Endometrial microvascular endothelial cells (primary cell): ENCODE data around the gene KAT2B. TPM values are rescaled to one million over a fixed set of nuclear protein-coding genes. Genes with fewer than 3 reads are reported as not detected.

Experiments used
- in situ Hi-C: cut with HindIII; loops from 2 replicates; pipeline ENCODE4 v1.10.0; 2017; ENCODE audit warnings: low sequenced_read_pairs, low pct_unique_long_range_greater_than_20kb; ENCODE audit errors: inconsistent ontology term
- total RNA-seq: library from RNA; depleted of rRNA; stranded (reverse); fragments of >200 nt; gene quantifications from one replicate; pipeline ENCODE4 v1.2.3, GENCODE V29; 2015; ENCODE audit errors: inconsistent ontology term

KAT2B gene
- total RNA-seq, 1 donor from 2014 or later: 11.7 TPM

- in situ Hi-C loops: no loop called here
Observed at GRCh38 chr3:20060974-20061685, 20.9 kb downstream of the KAT2B start.

- in situ Hi-C loops: no loop called here
Observed at GRCh38 chr3:20062996-20063395, 22.8 kb downstream of the KAT2B start.

GRCh38 chr3:20064387-20064786 lies 24.1 kb downstream of the KAT2B start:
- in situ Hi-C loops: no loop called here

- in situ Hi-C loops: no loop called here
Observed at GRCh38 chr3:20064796-20065564, 24.7 kb downstream of the KAT2B start.

- in situ Hi-C loops: no loop called here
Observed at GRCh38 chr3:20066079-20066478, 25.8 kb downstream of the KAT2B start.

- in situ Hi-C loops: no loop called here
Observed at GRCh38 chr3:20066850-20067617, 26.8 kb downstream of the KAT2B start.

- in situ Hi-C loops: no loop called here
Observed at GRCh38 chr3:20068512-20069177, 28.4 kb downstream of the KAT2B start.

- in situ Hi-C loops: no loop called here
Observed at GRCh38 chr3:20069178-20069532, 28.9 kb downstream of the KAT2B start.

GRCh38 chr3:20071175-20071574 lies 30.9 kb downstream of the KAT2B start:
- in situ Hi-C loops: no loop called here

- in situ Hi-C loops: no loop called here
Observed at GRCh38 chr3:20072422-20072821, 32.2 kb downstream of the KAT2B start.

GRCh38 chr3:20073068-20073467 lies 32.8 kb downstream of the KAT2B start:
- in situ Hi-C loops: no loop called here

- in situ Hi-C loops: no loop called here
Observed at GRCh38 chr3:20073683-20074082, 33.4 kb downstream of the KAT2B start.

- in situ Hi-C loops: loop anchor here (25.0 kb wide), 1 partner anchor 187 kb away; no protein-coding TSS in a partner anchor
Observed at GRCh38 chr3:20074226-20075063, 34.2 kb downstream of the KAT2B start.

GRCh38 chr3:20075197-20075596 lies 35.0 kb downstream of the KAT2B start:
- in situ Hi-C loops: loop anchor here (25.0 kb wide), 1 partner anchor 188 kb away; no protein-coding TSS in a partner anchor

GRCh38 chr3:20076296-20076997 lies 36.2 kb downstream of the KAT2B start:
- in situ Hi-C loops: loop anchor here (25.0 kb wide), 1 partner anchor 189 kb away; no protein-coding TSS in a partner anchor

GRCh38 chr3:20077068-20077467 lies 36.8 kb downstream of the KAT2B start:
- in situ Hi-C loops: loop anchor here (25.0 kb wide), 1 partner anchor 190 kb away; no protein-coding TSS in a partner anchor

GRCh38 chr3:20078194-20078714 lies 38.0 kb downstream of the KAT2B start:
- in situ Hi-C loops: loop anchor here (25.0 kb wide), 1 partner anchor 191 kb away; no protein-coding TSS in a partner anchor
